H1 (cell line): ENCODE data around the gene CACNB2. TPM values are rescaled to one million over a fixed set of nuclear protein-coding genes. Genes with fewer than 3 reads are reported as not detected.

Experiments
- CTCF ChIA-PET: fragments of 300-600 bp; sonication (Branson Sonifier 250); formaldehyde crosslinking; loops from one replicate; lab custom pipeline; 2021; ENCODE audit not compliant: partially characterized antibody; lab: Charles Lee
- POLR2A ChIA-PET: fragments of 300-600 bp; sonication (Branson Sonifier 250); formaldehyde crosslinking; loops from one replicate; lab custom pipeline; 2021; ENCODE audit warnings: inconsistent platforms; ENCODE audit not compliant: partially characterized antibody; lab: Charles Lee
- DNase-seq, 2 experiments: peaks; one replicate each; pipeline versions ENCODE4 v3.0.0 to v3.0.0-alpha.2; 2010 to 2022; ENCODE audit warnings: low spot score in 2 of 2, low read depth in 1 of 2, mixed read lengths in 1 of 2
- FAIRE-seq: peaks from 2 replicates; lab custom pipeline; 2011; peaks lifted over from hg19 to GRCh38; lab: Jason Lieb, UNC
- H2AFZ ChIP-seq: 2 replicates; pipeline ENCODE4 v1.8.1; 2012; ENCODE audit warnings: low read length, inconsistent platforms
- H2AK5ac ChIP-seq: 2 replicates; pipeline ENCODE4 v1.6.1; 2013; ENCODE audit warnings: low read depth, low read length
- H2BK120ac ChIP-seq: replicated peaks from 2 replicates; pipeline ENCODE3; 2013; ENCODE audit warnings: low read depth, low read length, inconsistent platforms
- H2BK12ac ChIP-seq: 2 replicates; pipeline ENCODE4 v1.6.1; 2013; ENCODE audit warnings: low read depth, low read length
- H2BK15ac ChIP-seq: 2 replicates; pipeline ENCODE4 v1.6.1; 2013; ENCODE audit warnings: low read length
- H2BK20ac ChIP-seq: 2 replicates; pipeline ENCODE4 v1.6.1; 2013; ENCODE audit warnings: low read length
- H2BK5ac ChIP-seq: 2 replicates; pipeline ENCODE4 v1.6.1; 2013; ENCODE audit warnings: low read depth, low read length
- H3K14ac ChIP-seq: 2 replicates; pipeline ENCODE4 v1.6.1; 2013; ENCODE audit warnings: inconsistent platforms; ENCODE audit not compliant: insufficient read length
- H3K18ac ChIP-seq: 2 replicates; pipeline ENCODE4 v1.6.1; 2013; ENCODE audit warnings: low read length; ENCODE audit errors: extremely low read depth
- H3K23ac ChIP-seq: 2 replicates; pipeline ENCODE4 v1.6.1; 2013; ENCODE audit warnings: inconsistent platforms; ENCODE audit not compliant: insufficient read length
- H3K23me2 ChIP-seq: 2 replicates; pipeline ENCODE4 v1.6.1; 2013; ENCODE audit warnings: low read depth, low read length
- H3K27ac ChIP-seq: 2 replicates; pipeline ENCODE4 v1.6.1; 2011; ENCODE audit warnings: low read depth, low read length, inconsistent platforms
- H3K27me3 ChIP-seq, 4 experiments: replicated peaks in 1 of 4; 1 replicate in 1 of 4; 2 replicates in 3 of 4; pipeline versions ENCODE4 v1.6.1 to v1.8.1; 2011 to 2013; ENCODE audit warnings: low read length in 3 of 4, mild to moderate bottlenecking in 3 of 4, inconsistent platforms in 2 of 4, mixed read lengths in 2 of 4, moderate library complexity in 1 of 4; ENCODE audit not compliant: control insufficient read depth in 3 of 4, insufficient read depth in 3 of 4; ENCODE audit errors: extremely low read depth in 1 of 4
- H3K36me3 ChIP-seq, 4 experiments: 2 replicates each; pipeline versions ENCODE4 v1.6.1 to v1.8.1; 2011 to 2013; ENCODE audit warnings: mild to moderate bottlenecking in 4 of 4, low read length in 3 of 4, moderate library complexity in 2 of 4, control low read depth in 1 of 4, inconsistent platforms in 1 of 4; ENCODE audit not compliant: insufficient read depth in 4 of 4, control insufficient read depth in 2 of 4
- H3K4ac ChIP-seq: replicated peaks from 2 replicates; pipeline ENCODE3; 2013; ENCODE audit warnings: low read length, low read depth, mixed read lengths, inconsistent platforms; ENCODE audit not compliant: insufficient read length
- H3K4me1 ChIP-seq, 4 experiments: replicated peaks in 1 of 4; 1 replicate in 1 of 4; 2 replicates in 3 of 4; pipeline versions ENCODE4 v1.6.1 to v1.8.1; 2011 to 2013; ENCODE audit warnings: low read length in 3 of 4, inconsistent platforms in 2 of 4, mixed read lengths in 1 of 4; ENCODE audit not compliant: insufficient read depth in 4 of 4, control insufficient read depth in 3 of 4
- H3K4me2 ChIP-seq, 2 experiments: 2 replicates each; pipeline versions ENCODE4 v1.6.1 to v1.8.1; 2011 to 2013; ENCODE audit warnings: low read depth in 2 of 2, low read length in 2 of 2, control low read depth in 1 of 2, inconsistent platforms in 1 of 2, mild to moderate bottlenecking in 1 of 2; ENCODE audit not compliant: insufficient read depth in 1 of 2
- H3K4me3 ChIP-seq, 4 experiments: fragments of 200-600, 300-600 bp in 1 of 4; sonication (generic), shearing (Covaris generic), sonication (Bioruptor Twin) in 1 of 4; 2 replicates each; pipeline versions ENCODE4 v1.5.1 to v1.8.1; 2011 to 2016; ENCODE audit warnings: low read length in 4 of 4, low read depth in 3 of 4, control low read depth in 2 of 4, inconsistent platforms in 2 of 4, mild to moderate bottlenecking in 2 of 4, mixed read lengths in 1 of 4, moderate library complexity in 1 of 4; ENCODE audit not compliant: insufficient read depth in 2 of 4; ENCODE audit errors: extremely low read depth in 1 of 4
- H3K56ac ChIP-seq: replicated peaks from 2 replicates; pipeline ENCODE3; 2013; ENCODE audit warnings: low read depth, mild to moderate bottlenecking, mixed read lengths, low read length, inconsistent platforms; ENCODE audit not compliant: insufficient read length
- H3K79me1 ChIP-seq: 2 replicates; pipeline ENCODE4 v1.6.1; 2013; ENCODE audit warnings: low read depth, low read length, control low read depth
- H3K79me2 ChIP-seq, 2 experiments: 2 replicates each; pipeline versions ENCODE4 v1.6.1 to v1.8.1; 2012 to 2013; ENCODE audit warnings: low read length in 2 of 2, mild to moderate bottlenecking in 2 of 2, inconsistent platforms in 1 of 2; ENCODE audit not compliant: insufficient read depth in 2 of 2, control insufficient read depth in 1 of 2
- H3K9ac ChIP-seq, 4 experiments: replicated peaks in 1 of 4; 1 replicate in 1 of 4; 2 replicates in 3 of 4; pipeline versions ENCODE4 v1.6.1 to v1.8.1; 2011 to 2013; ENCODE audit warnings: low read depth in 3 of 4, low read length in 3 of 4, control low read depth in 2 of 4, mild to moderate bottlenecking in 2 of 4, moderate library complexity in 2 of 4, inconsistent platforms in 1 of 4; ENCODE audit errors: extremely low read depth in 1 of 4
- H3K9me3 ChIP-seq, 2 experiments: 2 replicates each; pipeline versions ENCODE4 v1.6.1 to v1.8.1; 2012 to 2013; ENCODE audit warnings: mild to moderate bottlenecking in 2 of 2, moderate library complexity in 2 of 2, control low read depth in 1 of 2, inconsistent platforms in 1 of 2, low read depth in 1 of 2, low read length in 1 of 2, mixed read lengths in 1 of 2; ENCODE audit not compliant: insufficient read depth in 2 of 2
- H4K20me1 ChIP-seq, 2 experiments: replicated peaks in 1 of 2; 2 replicates each; pipeline versions ENCODE3 to v1.8.1; 2011 to 2013; ENCODE audit warnings: inconsistent platforms in 2 of 2, low read length in 2 of 2, mild to moderate bottlenecking in 1 of 2; ENCODE audit not compliant: insufficient read depth in 2 of 2, control insufficient read depth in 1 of 2
- H4K5ac ChIP-seq: 2 replicates; pipeline ENCODE4 v1.6.1; 2013; ENCODE audit warnings: low read length, low read depth, mixed read lengths, inconsistent platforms; ENCODE audit not compliant: insufficient read length
- H4K8ac ChIP-seq: 2 replicates; pipeline ENCODE4 v1.8.0; 2013; ENCODE audit warnings: mild to moderate bottlenecking, moderate library complexity, low read length, inconsistent platforms; ENCODE audit not compliant: insufficient read depth; ENCODE audit errors: extremely low read depth
- H4K91ac ChIP-seq: replicated peaks from 2 replicates; pipeline ENCODE3; 2013; ENCODE audit warnings: low read length, mixed read lengths, inconsistent platforms; ENCODE audit not compliant: insufficient read length
- CTBP2 ChIP-seq: IDR thresholded peaks from 2 replicates; pipeline ENCODE4 v1.7.0; 2011; ENCODE audit warnings: borderline replicate concordance, mild to moderate bottlenecking, moderate library complexity, mixed read lengths, low read length; ENCODE audit not compliant: insufficient read depth, insufficient read length
- EGR1 ChIP-seq: IDR thresholded peaks from 2 replicates; pipeline ENCODE4 v1.6.1; 2011; ENCODE audit warnings: low read depth, low read length, borderline replicate concordance
- HDAC6 ChIP-seq: IDR thresholded peaks from one replicate; pipeline ENCODE4 v1.7.1; 2012; ENCODE audit warnings: low read depth, mild to moderate bottlenecking, inconsistent platforms, low read length, moderate library complexity
- JUN ChIP-seq: IDR thresholded peaks from 2 replicates; pipeline ENCODE4 v1.6.1; 2011; ENCODE audit warnings: low read depth, mild to moderate bottlenecking, improper control_type of control experiment, low read length
- MAFK ChIP-seq: IDR thresholded peaks from 2 replicates; pipeline ENCODE4 v1.6.1; 2012; ENCODE audit warnings: low read depth, mild to moderate bottlenecking, improper control_type of control experiment, low read length
- RAD21 ChIP-seq, 2 experiments: IDR thresholded peaks in 1 of 2; conservative IDR thresholded peaks in 1 of 2; 2 replicates each; pipeline ENCODE4 v1.6.1; 2011; ENCODE audit warnings: low read depth in 2 of 2, low read length in 2 of 2, improper control_type of control experiment in 1 of 2, inconsistent platforms in 1 of 2, mild to moderate bottlenecking in 1 of 2, moderate library complexity in 1 of 2
- RXRA ChIP-seq: IDR thresholded peaks from 2 replicates; pipeline ENCODE4 v1.6.1; 2011; ENCODE audit warnings: low read depth, mild to moderate bottlenecking, low read length, moderate library complexity; ENCODE audit not compliant: insufficient read depth
- TCF12 ChIP-seq: IDR thresholded peaks from 2 replicates; pipeline ENCODE4 v1.6.1; 2011; ENCODE audit warnings: low read depth, mild to moderate bottlenecking, low read length
- TEAD4 ChIP-seq: IDR thresholded peaks from 2 replicates; pipeline ENCODE4 v1.6.1; 2012; ENCODE audit warnings: low read depth, low read length, inconsistent platforms, mixed read lengths
- WGBS, 2 experiments: shearing (Covaris generic) in 1 of 2; methylation state at CpG; one replicate each; pipeline versions ENCODE4 v1.1.6 to v1.1.7; 2013 to 2015; ENCODE audit warnings: low lambda C conversion rate in 2 of 2, mixed read lengths in 2 of 2, inconsistent platforms in 1 of 2, low coverage in 1 of 2, missing lambda C conversion rate in 1 of 2; ENCODE audit not compliant: insufficient replicate concordance in 2 of 2, insufficient coverage in 1 of 2, insufficient read length in 1 of 2; ENCODE audit errors: extremely low coverage in 1 of 2, missing lambda C conversion rate in 1 of 2; 5-methylcytosine and 5-hydroxymethylcytosine counted together
- polyA plus RNA-seq, 7 experiments: library from polyadenylated mRNA; depleted of rRNA in 3 of 7; stranded (reverse) in 5 of 7; unstranded in 2 of 7; fragments of >200 nt in 5 of 7; fragments of 200-250 nt in 2 of 7; gene quantifications; 1 replicate in 5 of 7; 2 replicates in 1 of 7; 4 replicates in 1 of 7; pipeline versions ENCODE4 v1.2.1 to v1.2.3, GENCODE V29; 2011 to 2013; ENCODE audit warnings: missing spikeins in 2 of 7, mixed read lengths in 2 of 7
- total RNA-seq: library from RNA; stranded (reverse); fragmentation: NEBNext Ultra II Directional; extraction: Animal tissue kit (Norgen Biotek cat#: 25700); gene quantifications from 2 replicates; pipeline ENCODE4 v1.2.1, GENCODE V29; 2021
- TF ChIP-seq, protein P1 (sequence below), 3 experiments: IDR thresholded peaks; 1 replicate in 2 of 3; 2 replicates in 1 of 3; pipeline versions ENCODE4 v1.5.1 to v1.6.1; 2011; ENCODE audit warnings: low read length in 3 of 3, mild to moderate bottlenecking in 3 of 3, inconsistent platforms in 2 of 3, low read depth in 1 of 3, moderate library complexity in 1 of 3; ENCODE audit not compliant: insufficient read depth in 1 of 3; ENCODE audit errors: control extremely low read depth in 1 of 3

CACNB2 gene
- total and polyA plus RNA-seq, 2 of the 8 experiments (the other 6 are each of a cell fraction or from before 2014, with no cell fraction given) = 2.4 to 3.2 TPM

DNA sequence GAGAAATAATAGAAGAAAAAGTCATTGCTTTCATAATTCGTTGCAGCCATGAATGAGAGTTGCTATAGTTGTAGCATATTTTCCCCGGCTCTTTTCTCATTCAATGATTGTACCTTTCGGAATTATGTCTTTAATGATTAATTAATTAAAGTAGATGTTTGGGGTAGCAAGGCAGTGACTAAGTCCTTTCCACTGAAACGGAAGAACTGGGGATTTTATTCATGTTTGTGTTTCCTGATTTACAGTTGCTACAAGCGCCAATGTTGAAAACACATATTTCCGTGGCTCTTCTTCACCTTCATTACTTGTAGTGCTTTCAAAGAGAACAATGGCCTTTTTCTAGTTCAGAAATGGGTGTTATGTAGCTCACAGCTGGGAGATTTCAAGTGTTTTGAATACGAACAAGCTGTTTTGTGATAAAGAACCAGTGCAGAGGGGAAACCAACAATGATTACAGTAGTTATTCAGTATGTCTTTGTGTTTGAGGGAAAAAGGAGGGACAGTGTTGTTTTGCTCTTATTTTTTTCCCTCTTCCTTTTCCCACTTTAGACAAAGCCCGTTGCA, 357.7 kb downstream of the CACNB2 start:
- H3K56ac ChIP-seq = no peak overlapping the region
- no peak overlapping the region for H3K27ac ChIP-seq
- H3K4me2 ChIP-seq = peak overlapping the region in 1 of 2 experiments; percentile 41; a peak in 2 of 4 replicates
- CTCF ChIA-PET = interaction anchor here (0.6 kb wide), 1 partner anchor 67 kb away, joined by 3 read pairs; no protein-coding TSS in a partner anchor
- POLR2A ChIA-PET = no interaction called here
- H2AK5ac ChIP-seq = no peak overlapping the region
- H4K5ac ChIP-seq = no peak overlapping the region
- H2BK12ac ChIP-seq = no peak overlapping the region
- H3K4me1 ChIP-seq = peaks cover 0 to 5% (median 1%) of the 10 kb centered on the region in 4 experiments; a peak in 2 of 7 replicates
- H2BK20ac ChIP-seq = no peak overlapping the region
- no peak overlapping the region for H3K4ac ChIP-seq
- no peak overlapping the region for H3K9ac ChIP-seq
- no peaks in the 10 kb centered on the region for H3K9me3 ChIP-seq
- no peak overlapping the region for H3K23ac ChIP-seq
- DNase-seq = no peak
- H4K8ac ChIP-seq = no peak overlapping the region
- H3K4me3 ChIP-seq = no peak overlapping the region
- no peaks in the 10 kb centered on the region for H3K23me2 ChIP-seq
- H3K18ac ChIP-seq = no peak overlapping the region
- no peak overlapping the region for H2BK15ac ChIP-seq
- 0 out of 2 replicates have a peak overlapping the region, but pooled peaks have one; percentile 14 for H2AFZ ChIP-seq
- FAIRE-seq = no peak
- H2BK120ac ChIP-seq = no peak overlapping the region
- H2BK5ac ChIP-seq = no peak overlapping the region
- H3K14ac ChIP-seq = no peak overlapping the region
- no peaks in the 10 kb centered on the region for H3K79me1 ChIP-seq
- H3K27me3 ChIP-seq = no peaks in the 10 kb centered on the region
- H3K79me2 ChIP-seq = no peaks in the 10 kb centered on the region
- no peak overlapping the region for H4K91ac ChIP-seq
- WGBS, 2 experiments = 67% methylated on average over 8 of the region's 8 CpGs; no CpG with 5 or more reads in 1 of the 2 experiments
- H3K36me3 ChIP-seq = no peaks in the 10 kb centered on the region
- no peaks in the 10 kb centered on the region for H4K20me1 ChIP-seq
- no peak for TF ChIP-seq TCF12
- TF ChIP-seq HDAC6 = no peak
- no peak for TF ChIP-seq MAFK
- TF ChIP-seq CTBP2 = no peak
- TF ChIP-seq, protein P1, sequence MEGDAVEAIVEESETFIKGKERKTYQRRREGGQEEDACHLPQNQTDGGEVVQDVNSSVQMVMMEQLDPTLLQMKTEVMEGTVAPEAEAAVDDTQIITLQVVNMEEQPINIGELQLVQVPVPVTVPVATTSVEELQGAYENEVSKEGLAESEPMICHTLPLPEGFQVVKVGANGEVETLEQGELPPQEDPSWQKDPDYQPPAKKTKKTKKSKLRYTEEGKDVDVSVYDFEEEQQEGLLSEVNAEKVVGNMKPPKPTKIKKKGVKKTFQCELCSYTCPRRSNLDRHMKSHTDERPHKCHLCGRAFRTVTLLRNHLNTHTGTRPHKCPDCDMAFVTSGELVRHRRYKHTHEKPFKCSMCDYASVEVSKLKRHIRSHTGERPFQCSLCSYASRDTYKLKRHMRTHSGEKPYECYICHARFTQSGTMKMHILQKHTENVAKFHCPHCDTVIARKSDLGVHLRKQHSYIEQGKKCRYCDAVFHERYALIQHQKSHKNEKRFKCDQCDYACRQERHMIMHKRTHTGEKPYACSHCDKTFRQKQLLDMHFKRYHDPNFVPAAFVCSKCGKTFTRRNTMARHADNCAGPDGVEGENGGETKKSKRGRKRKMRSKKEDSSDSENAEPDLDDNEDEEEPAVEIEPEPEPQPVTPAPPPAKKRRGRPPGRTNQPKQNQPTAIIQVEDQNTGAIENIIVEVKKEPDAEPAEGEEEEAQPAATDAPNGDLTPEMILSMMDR (IDR thresholded peaks at IDR 0.05; ENCODE audit: control extremely low read depth in 1 of 3, insufficient read depth in 1 of 3, low read depth in 1 of 3, low read length in 3 of 3) = no peak
- no peak for TF ChIP-seq RAD21 (IDR thresholded peaks at IDR 0.05 in 1 of 2, conservative IDR thresholded peaks at IDR 0.05 in 1 of 2; ENCODE audit: low read depth in 2 of 2, low read length in 2 of 2)
- TF ChIP-seq JUN = no peak
- no peak for TF ChIP-seq RXRA
- TF ChIP-seq EGR1 = no peak
- TF ChIP-seq TEAD4 = no peak
